HEK293 (cell line): ENCODE results near the gene LCOR.

Experiments used
- CTCF ChIA-PET: fragments of 350-600 bp; formaldehyde crosslinking; extraction: SDS; loops from one replicate; lab custom pipeline; 2021; ENCODE audit warnings: antibody characterized with exemption; lab: Yijun Ruan, JAX
- POLR2A ChIA-PET: fragments of 300-600 bp; formaldehyde crosslinking; extraction: SDS; loops from one replicate; lab custom pipeline; 2020; ENCODE audit warnings: antibody characterized with exemption, inconsistent platforms; lab: Yijun Ruan, JAX
- H3K27ac ChIP-seq: fragments of 200-500 bp; sonication (Bioruptor generic); 2 replicates; pipeline ENCODE4 v1.5.1; 2014; ENCODE audit warnings: low read depth, low read length, control low read depth, inconsistent platforms; ENCODE audit errors: extremely low read depth
- H3K36me3 ChIP-seq, 2 experiments: fragments of 200-500 bp in 1 of 2; sonication (Bioruptor generic) in 1 of 2; 1 replicate in 1 of 2; 2 replicates in 1 of 2; pipeline ENCODE4 v1.5.1; 2014 to 2017; ENCODE audit warnings: inconsistent platforms in 2 of 2, low read length in 2 of 2; ENCODE audit not compliant: control insufficient read depth in 2 of 2, insufficient read depth in 1 of 2
- H3K4me1 ChIP-seq: fragments of 200-500 bp; sonication (Bioruptor generic); 2 replicates; pipeline ENCODE4 v1.5.1; 2014; ENCODE audit warnings: mild to moderate bottlenecking, low read length, inconsistent platforms; ENCODE audit not compliant: control insufficient read depth, insufficient read depth
- H3K4me3 ChIP-seq: 2 replicates; pipeline ENCODE4 v1.5.1; 2011; ENCODE audit warnings: low read depth, mild to moderate bottlenecking, control low read depth, low read length, moderate library complexity
- H3K9me3 ChIP-seq: fragments of 200-500 bp; sonication (Bioruptor generic); 2 replicates; pipeline ENCODE4 v1.5.1; 2014; ENCODE audit warnings: low read depth, low read length, inconsistent platforms; ENCODE audit not compliant: control insufficient read depth, insufficient read depth
- GLI4 ChIP-seq: fragments of 450-650 bp; formaldehyde crosslinking; IDR thresholded peaks from 2 replicates; pipeline ENCODE4 v1.5.1; 2016; ENCODE audit warnings: missing biosample characterization, missing genetic modification characterization
- IKZF3 ChIP-seq: fragments of 450-650 bp; IDR thresholded peaks from 2 replicates; pipeline ENCODE4 v1.5.0; 2018; ENCODE audit warnings: missing biosample characterization, mild to moderate bottlenecking, missing genetic modification characterization, moderate library complexity
- KLF1 ChIP-seq: fragments of 450-650 bp; formaldehyde crosslinking; IDR thresholded peaks from 2 replicates; pipeline ENCODE4 v1.5.1; 2016; ENCODE audit warnings: missing biosample characterization, missing genetic modification characterization
- KLF7 ChIP-seq: fragments of 450-650 bp; formaldehyde crosslinking; IDR thresholded peaks from 2 replicates; pipeline ENCODE4 v1.5.1; 2016; ENCODE audit warnings: missing biosample characterization, missing genetic modification characterization, borderline replicate concordance
- OVOL3 ChIP-seq: fragments of 450-650 bp; formaldehyde crosslinking; IDR thresholded peaks from 2 replicates; pipeline ENCODE4 v1.5.1; 2016; ENCODE audit warnings: missing biosample characterization, missing genetic modification characterization
- SP2 ChIP-seq: fragments of 450-650 bp; formaldehyde crosslinking; IDR thresholded peaks from 2 replicates; pipeline ENCODE4 v1.5.1; 2016; ENCODE audit warnings: missing biosample characterization, missing genetic modification characterization
- ZBTB10 ChIP-seq: fragments of 450-650 bp; formaldehyde crosslinking; IDR thresholded peaks from 2 replicates; pipeline ENCODE4 v1.5.1; 2016; ENCODE audit warnings: missing biosample characterization, missing genetic modification characterization
- ZBTB20 ChIP-seq: fragments of 450-650 bp; formaldehyde crosslinking; IDR thresholded peaks from 2 replicates; pipeline ENCODE4 v1.5.1; 2016; ENCODE audit warnings: missing biosample characterization, missing genetic modification characterization
- ZBTB49 ChIP-seq: fragments of 450-650 bp; formaldehyde crosslinking; IDR thresholded peaks from 2 replicates; pipeline ENCODE4 v1.5.1; 2016; ENCODE audit warnings: missing biosample characterization, missing genetic modification characterization, low read depth
- ZBTB6 ChIP-seq: fragments of 450-650 bp; formaldehyde crosslinking; IDR thresholded peaks from 2 replicates; pipeline ENCODE4 v1.5.1; 2017; ENCODE audit warnings: missing biosample characterization, missing genetic modification characterization
- ZFP69B ChIP-seq: fragments of 450-650 bp; formaldehyde crosslinking; IDR thresholded peaks from 2 replicates; pipeline ENCODE4 v1.5.1; 2016; ENCODE audit warnings: missing biosample characterization, missing genetic modification characterization
- ZNF169 ChIP-seq: fragments of 450-650 bp; formaldehyde crosslinking; IDR thresholded peaks from 2 replicates; pipeline ENCODE4 v1.5.1; 2016; ENCODE audit warnings: missing biosample characterization, missing genetic modification characterization
- ZNF221 ChIP-seq: fragments of 450-650 bp; formaldehyde crosslinking; IDR thresholded peaks from 2 replicates; pipeline ENCODE4 v1.5.1; 2017; ENCODE audit warnings: missing biosample characterization, missing genetic modification characterization, borderline replicate concordance
- ZNF248 ChIP-seq: fragments of 450-650 bp; formaldehyde crosslinking; IDR thresholded peaks from 2 replicates; pipeline ENCODE4 v1.5.1; 2017; ENCODE audit warnings: missing biosample characterization, missing genetic modification characterization
- ZNF274 ChIP-seq, 2 experiments: fragments of 200-500 bp in 1 of 2; fragments of 450-650 bp in 1 of 2; sonication (Bioruptor generic) in 1 of 2; formaldehyde crosslinking in 1 of 2; IDR thresholded peaks; 2 replicates each; pipeline versions ENCODE4 v1.5.1 to v1.6.1; 2014 to 2016; ENCODE audit warnings: borderline replicate concordance in 1 of 2, inconsistent platforms in 1 of 2, low read length in 1 of 2, missing biosample characterization in 1 of 2, missing genetic modification characterization in 1 of 2
- ZNF292 ChIP-seq: fragments of 450-650 bp; formaldehyde crosslinking; IDR thresholded peaks from 2 replicates; pipeline ENCODE4 v1.5.1; 2016; ENCODE audit warnings: low read depth, missing biosample characterization, missing genetic modification characterization, borderline replicate concordance
- ZNF350 ChIP-seq: fragments of 450-650 bp; formaldehyde crosslinking; IDR thresholded peaks from 2 replicates; pipeline ENCODE4 v1.5.0; 2017; ENCODE audit warnings: missing biosample characterization, mild to moderate bottlenecking, missing genetic modification characterization
- ZNF513 ChIP-seq: fragments of 450-650 bp; IDR thresholded peaks from 2 replicates; pipeline ENCODE4 v1.5.1; 2018; ENCODE audit warnings: missing biosample characterization, missing genetic modification characterization
- ZNF514 ChIP-seq: fragments of 450-650 bp; formaldehyde crosslinking; IDR thresholded peaks from 2 replicates; pipeline ENCODE4 v1.5.1; 2016; ENCODE audit warnings: missing biosample characterization, missing genetic modification characterization
- ZNF521 ChIP-seq: fragments of 450-650 bp; formaldehyde crosslinking; IDR thresholded peaks from 2 replicates; pipeline ENCODE4 v1.5.1; 2017; ENCODE audit warnings: missing biosample characterization, mild to moderate bottlenecking, missing genetic modification characterization
- ZNF555 ChIP-seq: fragments of 450-650 bp; formaldehyde crosslinking; conservative IDR thresholded peaks from 2 replicates; pipeline ENCODE4 v1.5.1; 2017; ENCODE audit warnings: missing biosample characterization, mild to moderate bottlenecking, missing genetic modification characterization, inconsistent platforms
- ZNF629 ChIP-seq: fragments of 450-650 bp; formaldehyde crosslinking; IDR thresholded peaks from 2 replicates; pipeline ENCODE4 v1.5.1; 2017; ENCODE audit warnings: missing biosample characterization, missing genetic modification characterization
- TF ChIP-seq, protein P1 (sequence below): fragments of 450-650 bp; formaldehyde crosslinking; IDR thresholded peaks from 2 replicates; pipeline ENCODE4 v1.5.1; 2016; ENCODE audit warnings: missing biosample characterization, missing genetic modification characterization
- TF ChIP-seq, protein P2 (sequence below): fragments of 450-650 bp; formaldehyde crosslinking; IDR thresholded peaks from 2 replicates; pipeline ENCODE4 v1.5.1; 2016; ENCODE audit warnings: missing biosample characterization, missing genetic modification characterization

LCOR gene

GRCh38 chr10:96924861-96925260 is 92.8 kb downstream of the LCOR start (continued):
- TF ChIP-seq, protein P1, sequence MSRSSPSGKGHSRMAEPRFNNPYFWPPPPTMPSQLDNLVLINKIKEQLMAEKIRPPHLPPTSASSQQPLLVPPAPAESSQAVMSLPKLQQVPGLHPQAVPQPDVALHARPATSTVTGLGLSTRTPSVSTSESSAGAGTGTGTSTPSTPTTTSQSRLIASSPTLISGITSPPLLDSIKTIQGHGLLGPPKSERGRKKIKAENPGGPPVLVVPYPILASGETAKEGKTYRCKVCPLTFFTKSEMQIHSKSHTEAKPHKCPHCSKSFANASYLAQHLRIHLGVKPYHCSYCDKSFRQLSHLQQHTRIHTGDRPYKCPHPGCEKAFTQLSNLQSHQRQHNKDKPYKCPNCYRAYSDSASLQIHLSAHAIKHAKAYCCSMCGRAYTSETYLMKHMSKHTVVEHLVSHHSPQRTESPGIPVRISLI (tag by site-specific recombination), result no peak
- TF ChIP-seq ZNF274 (IDR thresholded peaks at IDR 0.05; ENCODE audit: low read length) (no peak), ZNF274 (tag by site-specific recombination; IDR thresholded peaks at IDR 0.05; ENCODE audit: borderline replicate concordance) (no peak), ZBTB10 (tag by site-specific recombination) (no peak), ZNF221 (tag by site-specific recombination) (no peak), IKZF3 (tag by site-specific recombination) (no peak), ZFP69B (tag by site-specific recombination) (no peak), KLF1 (tag by site-specific recombination) (no peak), ZBTB6 (no peak), ZNF629 (tag by site-specific recombination) (no peak), SP2 (tag by site-specific recombination) (no peak), KLF7 (tag by site-specific recombination) (no peak), ZNF555 (peak; percentile 30; the same call in 1 of the 2 replicates), ZNF350 (tag by site-specific recombination) (no peak), ZBTB49 (tag by site-specific recombination) (no peak)
- TF ChIP-seq, protein P2, sequence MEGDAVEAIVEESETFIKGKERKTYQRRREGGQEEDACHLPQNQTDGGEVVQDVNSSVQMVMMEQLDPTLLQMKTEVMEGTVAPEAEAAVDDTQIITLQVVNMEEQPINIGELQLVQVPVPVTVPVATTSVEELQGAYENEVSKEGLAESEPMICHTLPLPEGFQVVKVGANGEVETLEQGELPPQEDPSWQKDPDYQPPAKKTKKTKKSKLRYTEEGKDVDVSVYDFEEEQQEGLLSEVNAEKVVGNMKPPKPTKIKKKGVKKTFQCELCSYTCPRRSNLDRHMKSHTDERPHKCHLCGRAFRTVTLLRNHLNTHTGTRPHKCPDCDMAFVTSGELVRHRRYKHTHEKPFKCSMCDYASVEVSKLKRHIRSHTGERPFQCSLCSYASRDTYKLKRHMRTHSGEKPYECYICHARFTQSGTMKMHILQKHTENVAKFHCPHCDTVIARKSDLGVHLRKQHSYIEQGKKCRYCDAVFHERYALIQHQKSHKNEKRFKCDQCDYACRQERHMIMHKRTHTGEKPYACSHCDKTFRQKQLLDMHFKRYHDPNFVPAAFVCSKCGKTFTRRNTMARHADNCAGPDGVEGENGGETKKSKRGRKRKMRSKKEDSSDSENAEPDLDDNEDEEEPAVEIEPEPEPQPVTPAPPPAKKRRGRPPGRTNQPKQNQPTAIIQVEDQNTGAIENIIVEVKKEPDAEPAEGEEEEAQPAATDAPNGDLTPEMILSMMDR (tag by site-specific recombination), result no peak

GRCh38 chr10:96930469-96930868 is 98.4 kb downstream of the LCOR start:
- no peaks in the 10 kb centered on the region for H3K4me1 ChIP-seq
- POLR2A ChIA-PET, result no interaction called here
- no peak overlapping the region for H3K27ac ChIP-seq
- no peak overlapping the region for H3K4me3 ChIP-seq
- no peaks in the 10 kb centered on the region for H3K9me3 ChIP-seq
- CTCF ChIA-PET, result interaction anchor here (0.6 to 0.7 kb wide), 5 partner anchors 11 to 622 kb away, joined by 3 to 7 read pairs (median 6); no protein-coding TSS in a partner anchor
- H3K36me3 ChIP-seq, result no peaks in the 10 kb centered on the region; a peak in 1 of 3 replicates
- TF ChIP-seq OVOL3 (tag by site-specific recombination) (no peak), ZNF513 (tag by site-specific recombination) (no peak), ZNF292 (tag by site-specific recombination) (no peak), ZNF169 (tag by site-specific recombination) (no peak), ZNF514 (tag by site-specific recombination) (no peak), GLI4 (no peak), ZBTB20 (no peak), ZNF248 (tag by site-specific recombination) (no peak), ZNF521 (tag by site-specific recombination) (no peak)
- TF ChIP-seq, protein P2 (tag by site-specific recombination), result no peak
